RWPE1 (cell line): ENCODE results near the gene SIX1.

ENCODE experiments used
- CTCF ChIA-PET: fragments of 350-600 bp; sonication (Branson Sonifier 250); formaldehyde crosslinking; extraction: SDS; loops from one replicate; lab custom pipeline; 2021; lab: Yijun Ruan, JAX
- POLR2A ChIA-PET: fragments of 400-600 bp; formaldehyde crosslinking; extraction: SDS; loops from one replicate; lab custom pipeline; 2020; ENCODE audit warnings: antibody characterized with exemption; ENCODE audit not compliant: low non-redundant PET; lab: Yijun Ruan, JAX
- DNase-seq: peaks from one replicate; pipeline ENCODE4 v3.0.0; 2012; ENCODE audit warnings: low spot score
- H3K27ac ChIP-seq: fragments of 450-650 bp; 2 replicates; pipeline ENCODE4 v1.5.1; 2017
- CTCF ChIP-seq: fragments of 450-650 bp; conservative IDR thresholded peaks from 2 replicates; pipeline ENCODE4 v1.5.1; 2017; ENCODE audit warnings: low read depth, mild to moderate bottlenecking

The SIX1 gene

GRCh38 chr14:60651796-60652673 is 2.8 kb upstream of the SIX1 start:
- CTCF ChIA-PET, result no interaction called here
- POLR2A ChIA-PET, result no interaction called here
- no peak for TF ChIP-seq CTCF
- no peak overlapping the region for H3K27ac ChIP-seq
- DNase-seq, result no peak

- no peak for TF ChIP-seq CTCF
- DNase-seq, result no peak
- POLR2A ChIA-PET, result no interaction called here
- H3K27ac ChIP-seq, result no peak overlapping the region
- CTCF ChIA-PET, result no interaction called here
Observed at GRCh38 chr14:60651086-60651795, 2.0 kb upstream of the SIX1 start.

- no peak for TF ChIP-seq CTCF
- no peak for DNase-seq
- POLR2A ChIA-PET, result interaction anchor here (0.6 kb wide), 1 partner anchor 331 kb away, joined by 3 read pairs; the partner anchor contains the start of genes SLC38A6 and TRMT5
- CTCF ChIA-PET, result interaction anchor here (1.2 to 1.8 kb wide), 2 partner anchors 72 to 603 kb away, joined by 5 to 6 read pairs; no protein-coding TSS in a partner anchor
- 0 out of 2 replicates have a peak overlapping the region, but pooled peaks have one; percentile 82 for H3K27ac ChIP-seq
Observed at GRCh38 chr14:60650373-60650961, 1.2 kb upstream of the SIX1 start.

- no peak for TF ChIP-seq CTCF
- POLR2A ChIA-PET, result interaction anchor here (0.6 kb wide), 1 partner anchor 331 kb away, joined by 3 read pairs; the partner anchor contains the start of genes SLC38A6 and TRMT5
- peak overlapping the region; percentile 82 for H3K27ac ChIP-seq
- CTCF ChIA-PET, result interaction anchor here (1.2 to 1.8 kb wide), 2 partner anchors 72 to 603 kb away, joined by 5 to 6 read pairs; no protein-coding TSS in a partner anchor
- no peak for DNase-seq
Observed at GRCh38 chr14:60649875-60650372, 647 bp upstream of the SIX1 start.

- peak; percentile 44 for TF ChIP-seq CTCF
- DNase-seq, result peak; percentile 24
- ChIA-PET POLR2A (no interaction called here), CTCF (interaction anchor here (0.6 to 1.8 kb wide), 5 partner anchors 9 to 604 kb away, joined by 3 to 11 read pairs (median 3); no protein-coding TSS in a partner anchor)
- peak overlapping the region; percentile 82 for H3K27ac ChIP-seq
Observed at GRCh38 chr14:60648249-60648933, 886 bp downstream of the SIX1 start.
